HL-60 (cell line): Measurements from ENCODE around the gene HSBP1.

Source experiments
- DNase-seq, 2 experiments: peaks; one replicate each; pipeline ENCODE4 v3.0.0-alpha.2; 2010 to 2020; ENCODE audit warnings: low read depth in 1 of 2, low spot score in 1 of 2
- H3K27ac ChIP-seq: fragments of 250-450 bp; sonication (Bioruptor Pico); replicated peaks from 2 replicates; pipeline ENCODE4 v1.5.1; 2020; ENCODE audit warnings: mild to moderate bottlenecking, moderate library complexity
- H3K27me3 ChIP-seq: fragments of 250-450 bp; sonication (Bioruptor Pico); 2 replicates; pipeline ENCODE4 v1.5.1; 2021; ENCODE audit warnings: mild to moderate bottlenecking, moderate library complexity; ENCODE audit not compliant: insufficient read depth, poor library complexity, severe bottlenecking
- H3K4me3 ChIP-seq: replicated peaks from 2 replicates; pipeline ENCODE4 v1.5.1; 2011; ENCODE audit warnings: mild to moderate bottlenecking, control low read depth, low read length; ENCODE audit not compliant: insufficient read depth
- GABPA ChIP-seq: IDR thresholded peaks from 2 replicates; pipeline ENCODE4 v1.6.1; 2012; ENCODE audit warnings: low read depth
- POLR2AphosphoS5 ChIP-seq: IDR thresholded peaks from 2 replicates; pipeline ENCODE4 v1.6.1; 2012; ENCODE audit warnings: low read depth
- REST ChIP-seq: IDR thresholded peaks from 2 replicates; pipeline ENCODE4 v1.6.1; 2012; ENCODE audit warnings: low read depth; ENCODE audit not compliant: insufficient replicate concordance
- SPI1 ChIP-seq: IDR thresholded peaks from 2 replicates; pipeline ENCODE4 v1.6.1; 2012; ENCODE audit warnings: low read depth, mild to moderate bottlenecking, borderline replicate concordance
- TF ChIP-seq, protein P1 (sequence below): IDR thresholded peaks from one replicate; pipeline ENCODE4 v1.5.1; 2011; ENCODE audit warnings: low read length, control low read depth, inconsistent platforms; ENCODE audit not compliant: insufficient read depth

The HSBP1 gene

DNA sequence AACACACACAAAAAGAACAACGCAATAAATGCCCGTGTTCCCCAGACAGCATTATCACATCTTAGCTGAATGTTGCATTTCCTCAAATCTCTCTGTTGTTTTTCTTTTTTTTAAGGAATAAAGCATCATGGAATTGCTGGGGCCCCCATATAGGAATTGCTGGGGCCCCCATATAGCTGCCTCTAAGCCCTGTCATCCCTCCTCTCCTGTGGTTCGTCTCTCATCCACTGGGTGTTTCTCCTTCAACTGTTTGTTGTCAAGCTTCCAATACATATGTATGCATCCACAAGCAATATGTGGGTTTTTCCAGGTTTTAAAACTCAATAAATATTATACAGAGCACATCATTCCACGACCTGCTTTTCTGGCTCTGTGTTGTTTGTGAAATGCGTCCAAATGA, 43.2 kb downstream of the HSBP1 start:
- Histone ChIP-seq H3K27me3 (no peaks in the 10 kb centered on the region), H3K4me3 (no peak overlapping the region), H3K27ac (no peak overlapping the region)
- TF ChIP-seq, protein P1, sequence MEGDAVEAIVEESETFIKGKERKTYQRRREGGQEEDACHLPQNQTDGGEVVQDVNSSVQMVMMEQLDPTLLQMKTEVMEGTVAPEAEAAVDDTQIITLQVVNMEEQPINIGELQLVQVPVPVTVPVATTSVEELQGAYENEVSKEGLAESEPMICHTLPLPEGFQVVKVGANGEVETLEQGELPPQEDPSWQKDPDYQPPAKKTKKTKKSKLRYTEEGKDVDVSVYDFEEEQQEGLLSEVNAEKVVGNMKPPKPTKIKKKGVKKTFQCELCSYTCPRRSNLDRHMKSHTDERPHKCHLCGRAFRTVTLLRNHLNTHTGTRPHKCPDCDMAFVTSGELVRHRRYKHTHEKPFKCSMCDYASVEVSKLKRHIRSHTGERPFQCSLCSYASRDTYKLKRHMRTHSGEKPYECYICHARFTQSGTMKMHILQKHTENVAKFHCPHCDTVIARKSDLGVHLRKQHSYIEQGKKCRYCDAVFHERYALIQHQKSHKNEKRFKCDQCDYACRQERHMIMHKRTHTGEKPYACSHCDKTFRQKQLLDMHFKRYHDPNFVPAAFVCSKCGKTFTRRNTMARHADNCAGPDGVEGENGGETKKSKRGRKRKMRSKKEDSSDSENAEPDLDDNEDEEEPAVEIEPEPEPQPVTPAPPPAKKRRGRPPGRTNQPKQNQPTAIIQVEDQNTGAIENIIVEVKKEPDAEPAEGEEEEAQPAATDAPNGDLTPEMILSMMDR: no peak
- TF ChIP-seq REST (no peak), POLR2AphosphoS5 (no peak), SPI1 (no peak), GABPA (no peak)
- no peak for DNase-seq

- Histone ChIP-seq H3K4me3 (no peak overlapping the region), H3K27me3 (no peaks in the 10 kb centered on the region), H3K27ac (no peak overlapping the region)
- DNase-seq: no peak
- TF ChIP-seq GABPA (no peak), SPI1 (no peak), REST (no peak), POLR2AphosphoS5 (no peak)
- TF ChIP-seq, protein P1: no peak
Measured at GRCh38 chr16:83851473-83851872, 43.7 kb downstream of the HSBP1 start.

DNA sequence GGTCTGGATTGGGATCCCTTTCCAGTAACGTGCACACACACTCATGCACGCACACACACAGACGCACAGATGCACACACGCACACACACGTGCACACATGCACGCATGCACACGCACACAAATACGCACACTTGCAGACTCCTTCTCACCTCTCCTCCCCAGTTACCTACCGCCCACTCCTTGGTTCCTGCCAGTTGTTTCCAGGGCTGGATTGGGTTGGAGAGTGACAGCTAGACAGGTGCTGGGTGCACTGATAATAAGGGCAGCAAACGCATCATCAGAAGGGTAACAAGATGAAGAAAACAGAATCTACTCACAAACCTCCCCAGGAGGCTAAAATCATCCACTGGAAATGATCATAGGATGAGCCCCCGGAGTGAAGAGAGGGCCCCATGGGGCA, 45.0 kb downstream of the HSBP1 start:
- H3K4me3 ChIP-seq: no peak overlapping the region
- DNase-seq: no peak
- TF ChIP-seq GABPA: no peak
- no peak for TF ChIP-seq REST
- TF ChIP-seq, protein P1: no peak
- TF ChIP-seq SPI1: no peak
- no peak for TF ChIP-seq POLR2AphosphoS5
- H3K27ac ChIP-seq: no peak overlapping the region
- no peaks in the 10 kb centered on the region for H3K27me3 ChIP-seq
